Transverse colon (tissue), 4 donors: Measurements from ENCODE around the gene RCE1. TPM values are rescaled to one million over a fixed set of nuclear protein-coding genes. Genes with fewer than 3 reads are reported as not detected.

Source experiments
- DNase-seq: peaks from one replicate; pipeline ENCODE4 v3.0.0-alpha.2; 2019
- H3K27ac ChIP-seq, 4 donors: fragments of 200-600 bp; sonication (generic); 2 replicates each; pipeline ENCODE4 v1.5.1; 2016 to 2018; ENCODE audit warnings: inconsistent platforms in 4 of 4
- H3K27me3 ChIP-seq: fragments of 200-600 bp; sonication (generic); 2 replicates; pipeline ENCODE4 v1.5.1; 2017; ENCODE audit warnings: inconsistent platforms
- H3K36me3 ChIP-seq, 4 donors: fragments of 200-600 bp; sonication (generic); 2 replicates each; pipeline ENCODE4 v1.5.1; 2017 to 2019; ENCODE audit warnings: inconsistent platforms in 4 of 4
- H3K4me1 ChIP-seq, 4 donors: fragments of 200-600 bp; sonication (generic); 2 replicates each; pipeline ENCODE4 v1.5.1; 2017 to 2020; ENCODE audit warnings: inconsistent platforms in 4 of 4
- H3K4me3 ChIP-seq, 4 donors: fragments of 200-600 bp; sonication (generic); 1 replicate in 1 of 4; 2 replicates in 3 of 4; pipeline versions ENCODE4 v1.5.1 to v1.6.1; 2017 to 2019; ENCODE audit warnings: inconsistent platforms in 4 of 4
- H3K9me3 ChIP-seq, 2 donors: fragments of 200-600 bp; sonication (generic); 2 replicates each; pipeline ENCODE4 v1.5.1; 2017 to 2019; ENCODE audit warnings: inconsistent platforms in 2 of 2
- EP300 ChIP-seq: sonication (generic); formaldehyde crosslinking; IDR thresholded peaks from one replicate; pipeline ENCODE4 v1.6.1; 2017; ENCODE audit warnings: antibody characterized with exemption, low read depth
- POLR2A ChIP-seq: fragments of 450-650 bp; IDR thresholded peaks from one replicate; pipeline ENCODE4 v1.6.1; 2016; ENCODE audit warnings: antibody characterized with exemption, mild to moderate bottlenecking, moderate library complexity
- POLR2AphosphoS5 ChIP-seq, 3 donors: sonication (generic); formaldehyde crosslinking; IDR thresholded peaks; one replicate each; pipeline ENCODE4 v1.6.1; 2016; ENCODE audit warnings: antibody characterized with exemption in 3 of 3
- WGBS, 2 donors: methylation state at CpG; one replicate each; pipeline ENCODE4 v1.1.5; 2018; ENCODE audit warnings: low coverage in 1 of 2; 5-methylcytosine and 5-hydroxymethylcytosine counted together
- in situ Hi-C, 4 donors: fragments of 200-750 bp; cut with MboI; loops; one replicate each; pipeline versions ENCODE4 v1.15.0 to v1.15.1; 2017; ENCODE audit warnings: low sequenced_read_pairs in 3 of 4, low pct_ligation_motif_present in 1 of 4, low pct_unique_long_range_greater_than_20kb in 1 of 4
- intact Hi-C: fragments of 100-400 bp; cut with DNase I; formaldehyde crosslinking; loops from one replicate; pipeline ENCODE4 v1.15.1; 2023; ENCODE audit warnings: low total_unique reads
- total RNA-seq, 4 donors: library from RNA; depleted of rRNA; stranded (reverse); fragments of >200 nt; gene quantifications; one replicate each; pipeline ENCODE4 v1.1.0, GENCODE V29; 2016
- TF ChIP-seq, protein P1 (sequence below), 5 experiments: fragments of 200-600 bp in 3 of 5; fragments of 450-650 bp in 2 of 5; sonication (generic) in 3 of 5; IDR thresholded peaks; 1 replicate in 2 of 5; 2 replicates in 3 of 5; pipeline ENCODE4 v1.5.1; 2016 to 2017; ENCODE audit warnings: antibody characterized with exemption in 5 of 5, inconsistent platforms in 3 of 5, mild to moderate bottlenecking in 2 of 5, moderate library complexity in 1 of 5

RCE1 gene
- total RNA-seq, 4 donors from 2014 or later, result 14.5 to 40.3 (median 37.4) TPM

DNA sequence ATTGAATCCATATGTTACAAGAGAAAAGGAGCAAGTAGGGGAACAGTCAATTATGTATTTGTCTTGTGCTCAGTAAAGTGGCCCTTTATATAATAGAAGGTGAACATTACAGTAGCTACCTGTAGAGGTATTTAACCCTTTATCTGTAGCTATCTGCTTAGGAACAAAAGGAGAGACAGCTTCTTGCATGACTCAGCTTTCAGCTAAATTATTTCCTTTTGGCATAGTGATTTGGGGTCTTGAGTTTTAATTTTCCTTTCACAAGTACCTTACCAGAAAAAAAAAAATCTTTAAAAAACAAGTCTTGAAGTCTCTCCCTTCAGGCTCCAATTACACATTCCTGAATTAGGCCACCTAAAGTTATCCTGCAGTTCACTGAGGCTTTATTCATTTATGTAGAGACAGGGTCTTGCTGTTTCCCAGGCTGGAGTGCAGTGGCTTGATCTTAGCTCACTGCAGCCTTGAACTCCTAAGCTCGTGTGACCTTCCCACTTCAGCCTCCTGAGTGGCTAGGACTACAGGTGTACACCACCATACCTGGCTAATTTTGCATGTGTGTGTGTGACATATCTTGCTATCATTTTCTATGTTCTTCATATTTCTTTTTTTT lies 32.6 kb upstream of the RCE1 start:
- Histone ChIP-seq H3K27me3 (no peaks in the 10 kb centered on the region), H3K27ac (no peak overlapping the region), H3K36me3 (no peaks in the 10 kb centered on the region), H3K4me1 (no peaks in the 10 kb centered on the region), H3K9me3 (no peaks in the 10 kb centered on the region), H3K4me3 (no peak overlapping the region)
- no peak for DNase-seq
- TF ChIP-seq, protein P1, sequence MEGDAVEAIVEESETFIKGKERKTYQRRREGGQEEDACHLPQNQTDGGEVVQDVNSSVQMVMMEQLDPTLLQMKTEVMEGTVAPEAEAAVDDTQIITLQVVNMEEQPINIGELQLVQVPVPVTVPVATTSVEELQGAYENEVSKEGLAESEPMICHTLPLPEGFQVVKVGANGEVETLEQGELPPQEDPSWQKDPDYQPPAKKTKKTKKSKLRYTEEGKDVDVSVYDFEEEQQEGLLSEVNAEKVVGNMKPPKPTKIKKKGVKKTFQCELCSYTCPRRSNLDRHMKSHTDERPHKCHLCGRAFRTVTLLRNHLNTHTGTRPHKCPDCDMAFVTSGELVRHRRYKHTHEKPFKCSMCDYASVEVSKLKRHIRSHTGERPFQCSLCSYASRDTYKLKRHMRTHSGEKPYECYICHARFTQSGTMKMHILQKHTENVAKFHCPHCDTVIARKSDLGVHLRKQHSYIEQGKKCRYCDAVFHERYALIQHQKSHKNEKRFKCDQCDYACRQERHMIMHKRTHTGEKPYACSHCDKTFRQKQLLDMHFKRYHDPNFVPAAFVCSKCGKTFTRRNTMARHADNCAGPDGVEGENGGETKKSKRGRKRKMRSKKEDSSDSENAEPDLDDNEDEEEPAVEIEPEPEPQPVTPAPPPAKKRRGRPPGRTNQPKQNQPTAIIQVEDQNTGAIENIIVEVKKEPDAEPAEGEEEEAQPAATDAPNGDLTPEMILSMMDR (IDR thresholded peaks at IDR 0.05), result no peak
- TF ChIP-seq EP300 (no peak), POLR2AphosphoS5 (IDR thresholded peaks at IDR 0.05) (no peak), POLR2A (no peak)
- in situ Hi-C loops, result no loop called here
- WGBS, 2 donors, result 100% methylated on average over 1 of the region's 1 CpG
- intact Hi-C loops, result no loop called here

DNA sequence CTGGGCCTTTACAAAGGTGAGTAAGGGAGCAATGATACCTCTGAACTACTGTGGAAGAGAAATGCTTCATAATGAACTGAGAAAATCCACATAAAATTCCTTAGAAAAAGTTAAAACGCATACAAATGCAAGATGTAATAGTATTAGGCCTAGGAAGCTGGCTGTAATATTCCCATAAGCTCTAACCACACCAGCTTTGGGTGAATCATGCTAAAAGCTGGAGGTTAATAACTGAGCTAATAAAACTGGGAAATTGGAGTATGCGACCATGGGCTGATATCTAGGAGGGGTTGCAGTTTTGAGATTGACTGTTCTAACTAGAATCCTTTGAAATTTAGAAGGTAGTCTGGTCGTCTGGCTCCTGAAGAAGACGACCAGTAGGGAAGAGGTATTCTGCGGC lies 28.6 kb upstream of the RCE1 start:
- no peaks in the 10 kb centered on the region for H3K36me3 ChIP-seq
- no peaks in the 10 kb centered on the region for H3K9me3 ChIP-seq
- no peak for DNase-seq
- H3K4me3 ChIP-seq, result no peak overlapping the region
- in situ Hi-C loops (no loop called here), intact Hi-C loops (no loop called here)
- 81 to 91% methylated on average over 5 of the region's 5 CpGs for WGBS, 2 donors
- no peak overlapping the region for H3K27ac ChIP-seq
- H3K27me3 ChIP-seq, result no peaks in the 10 kb centered on the region
- no peaks in the 10 kb centered on the region for H3K4me1 ChIP-seq
- TF ChIP-seq, protein P1 (IDR thresholded peaks at IDR 0.05), result no peak

GRCh38 chr11:66815646-66816045 lies 27.6 kb upstream of the RCE1 start:
- TF ChIP-seq EP300 (no peak), POLR2A (no peak), POLR2AphosphoS5 (IDR thresholded peaks at IDR 0.05) (no peak)
- TF ChIP-seq, protein P1 (IDR thresholded peaks at IDR 0.05), result no peak
- Histone ChIP-seq H3K4me3 (no peak overlapping the region), H3K36me3 (no peaks in the 10 kb centered on the region), H3K9me3 (no peaks in the 10 kb centered on the region), H3K27ac (no peak overlapping the region), H3K27me3 (no peaks in the 10 kb centered on the region), H3K4me1 (no peaks in the 10 kb centered on the region)
- 67 to 92% methylated on average over 1 of the region's 1 CpG for WGBS, 2 donors
- in situ Hi-C loops (no loop called here), intact Hi-C loops (no loop called here)
- no peak for DNase-seq

DNA sequence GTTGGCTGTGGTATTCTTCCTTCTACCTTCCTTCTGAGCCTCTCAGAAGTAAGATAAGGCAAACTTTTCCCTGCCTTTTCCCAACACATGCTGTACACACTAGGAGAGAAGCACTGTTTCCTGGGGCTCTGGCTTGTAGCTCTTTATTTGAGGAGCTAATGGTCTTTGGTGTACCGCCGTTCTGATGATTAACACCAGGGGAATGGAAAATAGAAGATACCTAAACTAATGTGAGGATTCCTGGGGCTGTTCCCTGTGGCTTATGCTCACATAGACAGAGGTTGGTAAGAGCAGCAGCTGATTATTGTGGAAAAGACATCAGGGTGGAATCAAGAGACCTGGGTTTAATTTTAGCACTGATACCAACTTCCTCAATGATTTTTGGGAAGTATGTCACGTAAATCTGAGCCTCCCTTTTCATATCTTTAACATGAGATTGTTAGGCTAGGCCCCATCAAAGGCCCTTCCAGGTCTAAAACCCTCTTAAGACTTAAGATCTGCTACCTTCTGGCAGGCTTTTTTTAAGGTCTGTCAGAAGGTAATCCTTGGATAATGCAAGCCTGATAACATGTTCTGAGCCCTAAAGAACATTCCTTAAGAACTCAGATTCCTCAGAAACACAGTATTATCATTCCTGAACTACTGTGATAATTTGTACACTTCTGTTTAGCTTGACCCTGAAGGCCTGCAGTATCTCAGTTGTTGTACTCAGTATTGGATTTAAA lies 24.8 kb upstream of the RCE1 start:
- in situ Hi-C loops, result no loop called here
- Histone ChIP-seq H3K36me3 (no peaks in the 10 kb centered on the region), H3K4me1 (no peaks in the 10 kb centered on the region), H3K27ac (no peak overlapping the region), H3K4me3 (no peak overlapping the region), H3K9me3 (no peaks in the 10 kb centered on the region), H3K27me3 (no peaks in the 10 kb centered on the region)
- TF ChIP-seq POLR2A, result no peak
- TF ChIP-seq POLR2AphosphoS5 (IDR thresholded peaks at IDR 0.05), result no peak
- TF ChIP-seq, protein P1 (IDR thresholded peaks at IDR 0.05), result no peak
- no peak for TF ChIP-seq EP300
- intact Hi-C loops, result no loop called here
- no peak for DNase-seq
- 92 to 94% methylated on average over 3 of the region's 3 CpGs for WGBS, 2 donors
